Activated CD8-positive, alpha-beta memory T cell treated with anti-CD3 and anti-CD28 coated beads for 1 hour (primary cell): ENCODE results near the gene CPPED1.
"Not testable (repeated sequence)": the region's sequence is repeated elsewhere in the genome, so short reads cannot be mapped to it uniquely, and the experiment has no call there.

Source experiments
- DNase-seq, 2 donors: peaks; one replicate each; pipeline ENCODE4 v3.0.0-alpha.2; 2020; ENCODE audit warnings: low read depth in 1 of 2; ENCODE audit errors: extremely low read depth in 1 of 2

The CPPED1 gene

GRCh38 chr16:12769525-12769924 lies 34.2 kb downstream of the CPPED1 start:
- DNase-seq: no peak

GRCh38 chr16:12767897-12768296 lies 35.8 kb downstream of the CPPED1 start:
- DNase-seq: no peak

GRCh38 chr16:12766853-12767252 lies 36.8 kb downstream of the CPPED1 start:
- DNase-seq: no peak

GRCh38 chr16:12766208-12766607 lies 37.5 kb downstream of the CPPED1 start:
- not testable (repeated sequence) for DNase-seq

GRCh38 chr16:12764813-12765488 lies 38.7 kb downstream of the CPPED1 start:
- no peak for DNase-seq

- no peak for DNase-seq
Observed at GRCh38 chr16:12763517-12763916, 40.2 kb downstream of the CPPED1 start.

GRCh38 chr16:12760819-12761611 lies 42.7 kb downstream of the CPPED1 start:
- DNase-seq: no peak

GRCh38 chr16:12758670-12759558 lies 44.8 kb downstream of the CPPED1 start:
- DNase-seq: no peak

GRCh38 chr16:12758031-12758669 lies 45.5 kb downstream of the CPPED1 start:
- DNase-seq: no peak

- no peak for DNase-seq
Observed at GRCh38 chr16:12757546-12757945, 46.1 kb downstream of the CPPED1 start.

- DNase-seq: no peak
Observed at GRCh38 chr16:12754824-12755543, 48.7 kb downstream of the CPPED1 start.

GRCh38 chr16:12753203-12754023 lies 50.3 kb downstream of the CPPED1 start:
- DNase-seq: no peak

GRCh38 chr16:12752159-12752558 lies 51.5 kb downstream of the CPPED1 start:
- no peak for DNase-seq

- no peak for DNase-seq
Observed at GRCh38 chr16:12750554-12750918, 53.2 kb downstream of the CPPED1 start.

- DNase-seq: no peak
Observed at GRCh38 chr16:12749076-12749475, 54.6 kb downstream of the CPPED1 start.

GRCh38 chr16:12747827-12748226 lies 55.9 kb downstream of the CPPED1 start:
- no peak for DNase-seq

GRCh38 chr16:12747261-12747660 lies 56.4 kb downstream of the CPPED1 start:
- DNase-seq: no peak

GRCh38 chr16:12744860-12745259 lies 58.8 kb downstream of the CPPED1 start:
- DNase-seq: no peak

- no peak for DNase-seq
Observed at GRCh38 chr16:12742741-12743140, 60.9 kb downstream of the CPPED1 start.
